HAP-1 (cell line): ENCODE data around the gene ZNF787.
"Not testable (repeated sequence)": the region's sequence is repeated elsewhere in the genome, so short reads cannot be mapped to it uniquely, and the experiment has no call there.

Source experiments
- DNase-seq, 2 experiments: peaks; one replicate each; pipeline ENCODE4 v3.0.0-alpha.2; 2016 to 2020; ENCODE audit warnings: low spot score in 2 of 2
- H3K27me3 ChIP-seq: fragments of 250-450 bp; sonication (Bioruptor Pico); 2 replicates; pipeline ENCODE4 v1.5.1; 2020; ENCODE audit warnings: low read depth, mild to moderate bottlenecking, moderate library complexity
- H3K36me3 ChIP-seq: fragments of 250-450 bp; sonication (Bioruptor Pico); replicated peaks from 2 replicates; pipeline ENCODE4 v1.5.1; 2020; ENCODE audit warnings: mild to moderate bottlenecking
- H3K4me1 ChIP-seq: fragments of 250-450 bp; sonication (Bioruptor Pico); 2 replicates; pipeline ENCODE4 v1.5.1; 2020; ENCODE audit warnings: mild to moderate bottlenecking
- H3K4me3 ChIP-seq: fragments of 250-450 bp; sonication (Bioruptor Pico); 2 replicates; pipeline ENCODE4 v1.5.1; 2020; ENCODE audit warnings: mild to moderate bottlenecking, moderate library complexity
- H3K9me3 ChIP-seq: fragments of 250-450 bp; sonication (Bioruptor Pico); 2 replicates; pipeline ENCODE4 v1.5.1; 2020; ENCODE audit warnings: mild to moderate bottlenecking, moderate library complexity
- in situ Hi-C: fragments of 300-500 bp; cut with MboI; formaldehyde crosslinking; loops from 3 replicates; pipeline ENCODE4 v1.14.3; 2020; ENCODE audit warnings: low sequenced_read_pairs, inconsistent platforms, mixed read lengths

Gene ZNF787

DNA sequence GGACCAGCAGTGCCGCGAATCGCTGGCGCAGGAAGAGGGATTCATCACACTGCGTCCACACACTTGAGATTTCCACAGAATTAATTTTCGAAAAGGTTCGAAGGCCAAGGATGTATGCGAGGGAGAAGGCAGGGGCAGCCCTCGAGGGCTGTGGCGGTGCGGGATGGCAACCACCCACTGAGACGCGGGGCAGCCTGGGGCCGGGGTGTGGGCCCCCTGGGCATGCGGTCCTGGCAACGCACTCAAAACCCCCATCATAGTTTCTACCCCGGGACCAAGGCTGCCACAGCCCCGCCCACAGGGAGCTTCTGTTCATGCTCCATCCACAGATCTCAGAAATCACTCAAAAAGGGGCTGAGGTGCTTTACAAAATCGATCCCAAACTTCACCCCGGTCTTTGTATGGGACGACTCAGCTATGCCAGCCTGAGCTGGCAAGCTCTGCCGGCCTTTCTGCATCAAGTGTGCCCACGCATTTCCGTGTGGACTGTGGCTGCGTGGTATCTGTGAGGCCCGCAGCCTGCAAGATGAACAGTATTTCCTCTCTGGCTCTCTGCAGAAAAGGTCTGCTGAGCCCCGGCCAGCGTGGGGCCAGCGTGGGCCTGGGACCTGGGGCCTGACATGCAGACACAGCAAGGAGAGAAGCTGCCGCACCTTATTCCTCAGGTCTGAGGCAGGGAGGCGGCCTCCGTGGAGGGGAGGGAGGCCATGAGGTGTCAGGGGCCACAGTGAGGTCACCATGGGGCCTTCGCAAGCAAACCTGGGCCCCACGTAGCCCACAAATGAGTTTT lies 19.2 kb downstream of the ZNF787 start:
- Histone ChIP-seq H3K4me3 (no peak overlapping the region), H3K4me1 (no peaks in the 10 kb centered on the region), H3K9me3 (no peaks in the 10 kb centered on the region), H3K27me3 (no peaks in the 10 kb centered on the region), H3K36me3 (peaks cover 24% of the 10 kb centered on the region)
- in situ Hi-C loops: no loop called here
- no peak for DNase-seq

DNA sequence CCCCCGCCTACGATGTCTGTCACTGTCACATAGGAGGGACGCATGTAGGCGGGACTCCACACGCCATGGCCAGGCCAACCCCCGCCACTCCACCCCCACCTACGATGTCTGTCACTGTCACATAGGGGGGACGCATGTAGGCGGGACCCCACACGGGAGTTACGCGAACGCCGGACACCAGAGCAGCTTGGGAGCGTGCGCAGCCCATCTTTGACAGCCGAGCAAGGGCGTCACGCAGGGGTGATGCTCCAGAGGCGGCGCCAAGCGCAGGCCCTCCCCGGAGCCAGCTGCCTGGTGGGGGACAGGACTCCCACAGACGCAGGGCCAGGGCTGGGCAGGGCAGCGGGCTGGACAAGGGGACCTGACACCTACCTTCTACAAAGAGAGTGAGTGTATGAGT lies 20.0 kb downstream of the ZNF787 start:
- no peak for DNase-seq
- Histone ChIP-seq H3K36me3 (peaks cover 22% of the 10 kb centered on the region), H3K9me3 (no peaks in the 10 kb centered on the region), H3K27me3 (no peaks in the 10 kb centered on the region), H3K4me1 (no peaks in the 10 kb centered on the region), H3K4me3 (no peak overlapping the region)
- in situ Hi-C loops: no loop called here

DNA sequence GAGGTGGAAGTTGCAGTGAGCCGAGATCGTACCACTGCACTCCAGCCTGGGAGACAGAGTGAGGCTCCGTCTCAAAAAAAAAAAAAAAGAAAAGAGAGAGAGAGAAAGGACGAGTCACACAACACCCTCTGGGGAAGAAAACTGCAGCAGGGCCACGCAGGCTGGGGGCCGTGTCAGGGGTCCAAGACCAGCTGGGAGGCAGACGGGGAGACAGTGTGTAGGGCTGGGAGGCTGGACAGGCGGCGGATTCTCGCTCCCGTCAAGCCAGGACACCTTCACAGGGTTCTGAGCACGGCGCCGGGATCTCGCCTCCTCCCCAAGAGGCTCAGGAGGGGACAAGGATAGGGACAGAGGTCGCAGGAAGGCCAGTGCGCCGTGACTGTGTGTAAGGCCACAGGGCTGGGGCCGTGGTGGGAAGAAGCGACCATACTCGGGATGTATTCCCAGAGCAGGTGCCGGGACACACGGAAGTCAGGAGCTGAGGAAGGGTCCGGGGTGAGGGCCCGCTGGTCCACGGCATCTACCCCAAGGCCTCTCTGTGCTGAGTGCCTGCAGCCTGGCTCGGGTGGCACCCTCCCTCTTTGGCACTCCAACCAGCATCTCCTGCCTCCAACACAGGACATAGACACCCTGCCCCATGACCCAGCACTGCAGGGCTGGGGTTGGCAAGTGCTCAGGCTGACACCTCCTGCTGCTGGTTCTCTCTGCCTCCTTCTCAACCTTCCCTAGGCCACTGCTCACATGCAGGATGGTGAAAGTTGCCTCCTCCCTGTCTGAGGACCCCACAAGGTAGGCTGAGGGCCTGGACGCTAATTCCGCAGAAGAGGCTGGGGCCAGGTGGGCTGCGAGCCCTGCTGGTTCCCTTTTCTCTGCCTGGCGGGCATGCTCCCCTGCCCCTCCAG lies 21.2 kb downstream of the ZNF787 start:
- H3K4me3 ChIP-seq: no peak overlapping the region
- peaks cover 30% of the 10 kb centered on the region for H3K36me3 ChIP-seq
- no peak for DNase-seq
- in situ Hi-C loops: loop anchor here (5.0 kb wide), 1 partner anchor 67 kb away; no protein-coding TSS in a partner anchor
- no peaks in the 10 kb centered on the region for H3K9me3 ChIP-seq
- H3K4me1 ChIP-seq: no peaks in the 10 kb centered on the region
- no peaks in the 10 kb centered on the region for H3K27me3 ChIP-seq

DNA sequence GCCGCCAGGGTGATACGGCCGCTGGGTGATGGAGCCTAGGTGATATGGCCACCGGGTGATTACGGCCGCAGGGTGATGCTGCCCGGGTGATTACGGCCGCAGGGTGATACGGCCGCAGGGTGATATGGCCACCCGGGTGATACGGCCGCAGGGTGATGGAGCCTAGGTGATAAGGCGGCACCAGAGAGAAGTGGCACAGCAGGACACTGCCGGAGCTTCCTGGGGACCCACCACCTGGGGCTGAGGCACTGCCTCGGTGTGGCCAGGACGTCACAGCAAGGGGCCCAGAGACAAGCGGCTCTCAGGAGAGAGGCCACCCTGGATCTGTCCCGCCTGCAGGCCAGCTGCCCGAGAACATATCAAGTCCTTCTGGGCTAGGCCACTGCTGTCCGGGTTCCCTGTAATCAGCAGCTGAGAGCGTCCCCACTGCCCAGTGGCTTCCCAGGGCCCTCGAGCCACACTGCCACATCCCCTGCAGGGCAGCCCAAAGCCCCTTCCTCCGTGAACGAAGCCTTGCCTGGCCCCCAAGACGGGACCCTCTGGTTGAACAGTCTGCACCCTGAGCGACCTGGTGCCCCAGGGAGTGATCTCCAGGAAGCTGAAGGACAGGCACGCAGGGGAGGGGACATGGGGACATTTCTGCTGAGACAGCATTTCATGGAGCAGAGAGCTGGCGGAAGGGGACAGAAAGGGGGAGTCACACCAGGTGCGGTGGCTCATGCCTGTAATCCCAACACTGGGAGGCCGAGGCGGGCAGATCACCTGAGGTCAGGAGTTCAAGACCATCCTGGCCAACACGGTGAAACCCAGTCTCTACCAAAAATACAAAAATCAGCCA lies 22.1 kb downstream of the ZNF787 start:
- Histone ChIP-seq H3K4me1 (no peaks in the 10 kb centered on the region), H3K27me3 (no peaks in the 10 kb centered on the region), H3K36me3 (peaks cover 31% of the 10 kb centered on the region), H3K4me3 (no peak overlapping the region), H3K9me3 (no peaks in the 10 kb centered on the region)
- no peak for DNase-seq
- in situ Hi-C loops: loop anchor here (5.0 kb wide), 1 partner anchor 68 kb away; no protein-coding TSS in a partner anchor

DNA sequence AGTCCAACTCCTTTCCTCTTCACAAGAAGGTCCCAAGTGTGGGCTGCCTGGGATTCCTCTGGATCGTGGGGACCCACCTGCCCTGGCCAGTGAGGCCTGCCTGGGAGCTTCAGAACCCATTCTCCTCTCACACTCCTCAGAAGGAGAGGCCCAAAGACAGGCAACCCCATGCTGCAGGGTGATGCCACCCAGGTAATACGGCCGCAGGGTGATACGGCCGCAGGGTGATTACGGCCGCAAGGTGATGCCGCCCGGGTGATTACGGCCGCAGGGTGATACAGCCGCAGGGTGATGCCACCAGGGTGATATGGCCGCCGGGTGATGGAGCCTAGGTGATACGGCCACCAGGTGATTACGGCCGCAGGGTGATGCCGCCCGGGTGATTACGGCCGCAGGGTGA lies 22.9 kb downstream of the ZNF787 start:
- not testable (repeated sequence) for DNase-seq, H3K27me3 ChIP-seq, H3K9me3 ChIP-seq, H3K4me1 ChIP-seq, H3K4me3 ChIP-seq
- in situ Hi-C loops: loop anchor here (5.0 kb wide), 1 partner anchor 69 kb away; no protein-coding TSS in a partner anchor
- H3K36me3 ChIP-seq: peaks cover 31% of the 10 kb centered on the region

DNA sequence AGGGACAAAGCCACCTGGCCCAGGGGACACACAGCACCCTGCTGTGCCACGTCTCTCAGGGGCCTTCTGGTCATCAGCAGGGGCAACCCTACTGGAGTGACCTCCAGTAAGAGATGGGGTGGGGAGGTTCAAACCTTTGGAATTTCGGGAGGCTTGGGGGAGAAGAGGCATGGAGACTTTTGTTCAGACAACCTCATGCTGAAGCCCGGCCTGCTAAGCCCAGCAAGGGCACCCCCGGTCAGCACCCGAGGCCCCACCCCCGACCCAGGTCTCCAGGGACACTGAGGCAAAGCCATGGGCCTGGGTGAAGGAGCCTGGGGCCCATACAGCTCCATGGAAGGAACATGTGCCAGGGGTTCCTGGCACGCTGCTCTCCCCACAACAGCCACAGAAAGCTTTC lies 23.3 kb downstream of the ZNF787 start:
- DNase-seq: no peak
- Histone ChIP-seq H3K4me3 (no peak overlapping the region), H3K9me3 (no peaks in the 10 kb centered on the region), H3K36me3 (peaks cover 31% of the 10 kb centered on the region), H3K27me3 (no peaks in the 10 kb centered on the region), H3K4me1 (no peaks in the 10 kb centered on the region)
- in situ Hi-C loops: loop anchor here (5.0 kb wide), 1 partner anchor 70 kb away; no protein-coding TSS in a partner anchor

DNA sequence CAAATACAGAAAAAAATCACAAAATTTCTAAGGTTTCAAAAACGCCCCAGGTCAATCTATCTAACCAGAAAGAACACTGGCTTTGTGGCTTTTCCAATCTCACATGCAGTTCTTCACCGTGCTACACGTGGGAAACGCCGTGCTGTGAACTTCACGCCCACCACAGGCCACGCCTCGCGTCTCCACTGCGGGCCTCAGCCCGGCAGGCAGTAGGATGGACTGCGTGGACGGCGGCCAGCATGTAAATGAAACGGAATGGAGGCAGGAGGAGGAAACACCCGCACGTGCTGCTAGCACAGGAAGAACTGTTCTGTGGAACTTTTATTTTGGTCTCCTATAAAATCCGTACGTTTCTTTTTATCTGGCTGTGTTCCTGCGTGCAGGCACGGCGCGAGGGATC lies 23.8 kb downstream of the ZNF787 start:
- in situ Hi-C loops: loop anchor here (5.0 kb wide), 1 partner anchor 70 kb away; no protein-coding TSS in a partner anchor
- H3K36me3 ChIP-seq: peaks cover 27% of the 10 kb centered on the region

DNA sequence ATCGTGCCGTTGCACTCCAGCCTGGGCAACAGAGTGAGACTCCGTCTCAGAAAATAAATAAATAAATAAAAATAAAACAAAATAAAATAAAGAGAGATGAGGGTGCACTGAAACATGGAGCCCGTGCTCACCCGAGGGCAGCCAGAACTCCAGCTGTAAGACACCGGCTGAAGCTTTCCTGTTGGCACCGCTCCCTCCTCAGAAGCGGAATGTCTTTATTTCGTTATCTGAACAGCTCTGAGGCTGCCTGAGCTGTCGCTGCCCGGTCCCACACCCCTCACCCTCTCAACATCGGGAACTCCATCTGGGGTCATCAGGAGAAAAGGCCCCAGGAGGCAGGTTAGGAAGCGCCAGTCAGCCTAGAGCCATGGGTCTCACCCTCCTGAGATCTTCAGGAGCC lies 24.4 kb downstream of the ZNF787 start:
- no peak for DNase-seq
- no peaks in the 10 kb centered on the region for H3K4me1 ChIP-seq
- peaks cover 23% of the 10 kb centered on the region for H3K36me3 ChIP-seq
- no peaks in the 10 kb centered on the region for H3K9me3 ChIP-seq
- H3K4me3 ChIP-seq: no peak overlapping the region
- no peaks in the 10 kb centered on the region for H3K27me3 ChIP-seq
- in situ Hi-C loops: loop anchor here (5.0 kb wide), 1 partner anchor 71 kb away; no protein-coding TSS in a partner anchor

More for the DNA sequence above, 23.8 kb downstream of the ZNF787 start:
- Histone ChIP-seq H3K4me3 (no peak overlapping the region), H3K4me1 (no peaks in the 10 kb centered on the region), H3K27me3 (no peaks in the 10 kb centered on the region), H3K9me3 (no peaks in the 10 kb centered on the region)
- DNase-seq: no peak

DNA sequence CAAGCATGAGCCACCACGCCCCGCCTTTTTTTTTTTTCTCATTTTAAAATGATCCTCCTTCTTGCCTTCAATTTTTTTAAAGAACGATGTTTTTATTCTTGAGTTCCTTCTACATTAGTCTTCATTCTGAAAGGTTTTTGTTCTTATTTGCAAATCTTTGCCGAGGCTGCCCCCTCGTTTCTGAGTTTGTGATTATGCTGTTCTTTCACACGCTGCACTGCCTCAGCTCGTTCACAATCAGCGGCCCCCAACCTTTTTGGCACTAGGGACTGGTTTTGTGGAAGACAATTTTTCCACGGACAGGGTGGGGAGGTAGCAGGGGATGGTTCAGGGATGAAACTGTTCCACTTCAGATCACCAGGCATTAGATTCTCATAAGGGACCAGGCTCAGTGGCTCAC lies 26.6 kb downstream of the ZNF787 start:
- Histone ChIP-seq H3K4me3 (no peak overlapping the region), H3K27me3 (no peaks in the 10 kb centered on the region), H3K36me3 (peaks cover 24% of the 10 kb centered on the region), H3K9me3 (no peaks in the 10 kb centered on the region), H3K4me1 (no peaks in the 10 kb centered on the region)
- no peak for DNase-seq
- in situ Hi-C loops: no loop called here

DNA sequence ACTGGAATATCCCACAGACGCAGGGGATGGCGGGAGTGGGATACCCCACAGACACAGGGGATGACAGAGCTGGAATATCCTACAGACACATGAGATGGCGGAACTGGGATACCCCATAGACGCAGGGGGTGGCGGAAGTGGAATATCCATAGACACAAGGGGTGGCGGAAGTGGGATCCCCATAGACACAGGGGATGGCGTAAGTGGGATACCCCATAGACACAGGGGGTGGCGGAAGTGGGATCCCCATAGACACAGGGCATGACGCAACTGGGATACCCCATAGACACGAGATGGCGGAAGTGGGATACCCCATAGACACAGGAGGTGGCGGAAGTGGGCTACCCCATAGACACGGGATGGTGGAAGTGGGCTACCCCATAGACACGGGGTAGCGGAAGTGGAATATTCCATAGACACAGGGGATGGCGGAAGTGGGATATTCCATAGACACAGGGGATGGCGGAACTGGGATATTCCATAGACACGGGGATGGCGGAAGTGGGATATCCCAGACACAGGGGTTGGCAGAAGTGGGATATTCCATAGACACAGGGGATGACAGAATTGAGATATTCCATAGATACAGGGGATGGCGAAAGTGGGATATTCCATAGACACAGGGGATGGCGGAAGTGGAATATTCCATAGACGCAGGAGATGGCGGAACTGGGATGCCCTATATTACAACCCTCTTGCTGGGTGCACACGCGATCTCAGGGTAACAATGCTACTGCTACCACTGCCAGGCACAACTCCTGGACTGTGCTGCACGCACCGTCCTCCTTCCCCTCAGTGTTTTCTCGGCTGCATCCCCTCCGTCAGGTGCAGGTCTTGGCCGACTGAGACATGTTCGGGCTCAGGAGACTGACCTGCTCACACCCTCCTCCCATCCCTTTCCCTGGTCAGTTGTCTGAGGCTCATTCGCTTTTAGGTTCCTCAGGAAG lies 28.1 kb downstream of the ZNF787 start:
- peaks cover 26% of the 10 kb centered on the region for H3K36me3 ChIP-seq
- no peaks in the 10 kb centered on the region for H3K4me1 ChIP-seq
- H3K27me3 ChIP-seq: no peaks in the 10 kb centered on the region
- DNase-seq: no peak
- H3K4me3 ChIP-seq: no peak overlapping the region
- H3K9me3 ChIP-seq: no peaks in the 10 kb centered on the region
- in situ Hi-C loops: no loop called here

DNA sequence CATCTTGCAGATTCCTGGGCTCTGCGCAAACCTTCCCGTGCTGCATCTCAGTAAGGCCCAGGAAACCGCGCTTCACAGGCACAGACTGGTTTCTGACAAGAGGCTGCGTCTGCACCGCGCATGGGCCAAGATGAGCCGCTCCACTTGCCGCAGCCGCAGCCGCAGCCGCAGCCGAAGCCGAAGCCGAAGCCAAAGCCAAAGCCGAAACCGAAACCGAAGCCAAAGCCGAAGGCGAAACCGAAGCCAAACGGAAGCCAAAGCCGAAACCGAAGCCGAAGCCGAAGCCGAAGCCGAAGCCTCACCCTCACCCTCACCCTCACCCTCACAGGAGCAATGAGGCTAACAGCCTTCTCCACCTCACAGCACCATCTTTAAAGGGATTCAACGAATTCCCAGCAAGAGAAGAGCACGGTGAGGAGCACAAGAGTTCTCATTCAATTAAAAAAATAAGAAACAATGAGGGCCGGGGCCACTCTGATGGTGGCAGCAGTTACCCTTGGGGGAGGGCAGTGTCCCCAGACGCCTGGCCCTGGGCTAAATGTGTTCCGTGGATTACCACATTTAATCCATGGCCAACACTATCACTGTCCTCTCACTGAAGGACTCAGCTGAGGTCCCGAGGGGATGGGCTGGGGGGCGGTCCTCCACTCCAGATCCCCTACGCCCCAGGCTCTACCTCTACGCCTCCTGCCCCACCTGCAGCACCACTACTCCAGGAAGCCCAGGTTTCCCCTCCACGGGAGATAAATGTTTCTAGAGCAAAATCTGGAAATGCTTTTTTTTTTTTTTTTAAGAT lies 29.1 kb downstream of the ZNF787 start:
- Histone ChIP-seq H3K4me3 (no peak overlapping the region), H3K4me1 (no peaks in the 10 kb centered on the region), H3K36me3 (peaks cover 26% of the 10 kb centered on the region), H3K27me3 (no peaks in the 10 kb centered on the region), H3K9me3 (no peaks in the 10 kb centered on the region)
- in situ Hi-C loops: no loop called here
- no peak for DNase-seq

DNA sequence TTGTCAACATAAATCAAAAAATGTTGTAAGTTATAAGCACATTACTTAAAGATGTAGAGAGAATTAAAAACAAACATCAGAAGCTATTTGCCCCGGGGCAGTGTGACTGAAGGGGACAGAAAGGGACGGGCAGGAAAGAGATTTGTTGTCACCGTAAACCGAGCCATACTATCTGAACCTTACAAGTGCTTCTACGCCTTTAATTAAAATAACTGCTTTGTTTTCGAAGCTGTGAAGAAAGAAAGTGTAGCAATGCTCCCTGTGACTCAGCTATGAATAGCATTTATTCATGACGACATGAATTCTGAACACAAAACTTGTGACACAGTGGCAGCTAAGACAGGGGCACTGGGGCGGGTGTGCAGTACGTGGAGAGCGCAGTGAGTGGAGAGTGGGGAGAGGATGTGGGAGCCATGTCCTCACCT lies 30.0 kb downstream of the ZNF787 start:
- in situ Hi-C loops: no loop called here
- Histone ChIP-seq H3K36me3 (peaks cover 26% of the 10 kb centered on the region), H3K4me3 (no peak overlapping the region), H3K9me3 (no peaks in the 10 kb centered on the region), H3K27me3 (no peaks in the 10 kb centered on the region), H3K4me1 (no peaks in the 10 kb centered on the region)
- DNase-seq: no peak
